HL-60 (cell line): ENCODE results near the gene VWA3B.

Source experiments
- DNase-seq, 2 experiments: peaks; one replicate each; pipeline ENCODE4 v3.0.0-alpha.2; 2010 to 2020; ENCODE audit warnings: low read depth in 1 of 2, low spot score in 1 of 2
- H3K27ac ChIP-seq: fragments of 250-450 bp; sonication (Bioruptor Pico); replicated peaks from 2 replicates; pipeline ENCODE4 v1.5.1; 2020; ENCODE audit warnings: mild to moderate bottlenecking, moderate library complexity
- H3K27me3 ChIP-seq: fragments of 250-450 bp; sonication (Bioruptor Pico); 2 replicates; pipeline ENCODE4 v1.5.1; 2021; ENCODE audit warnings: mild to moderate bottlenecking, moderate library complexity; ENCODE audit not compliant: insufficient read depth, poor library complexity, severe bottlenecking
- H3K4me3 ChIP-seq: replicated peaks from 2 replicates; pipeline ENCODE4 v1.5.1; 2011; ENCODE audit warnings: mild to moderate bottlenecking, control low read depth, low read length; ENCODE audit not compliant: insufficient read depth
- GABPA ChIP-seq: IDR thresholded peaks from 2 replicates; pipeline ENCODE4 v1.6.1; 2012; ENCODE audit warnings: low read depth
- POLR2AphosphoS5 ChIP-seq: IDR thresholded peaks from 2 replicates; pipeline ENCODE4 v1.6.1; 2012; ENCODE audit warnings: low read depth
- SPI1 ChIP-seq: IDR thresholded peaks from 2 replicates; pipeline ENCODE4 v1.6.1; 2012; ENCODE audit warnings: low read depth, mild to moderate bottlenecking, borderline replicate concordance
- TF ChIP-seq, protein P1 (sequence below): IDR thresholded peaks from 2 replicates; pipeline ENCODE4 v1.6.1; 2012; ENCODE audit warnings: low read depth; ENCODE audit not compliant: insufficient replicate concordance
- TF ChIP-seq, protein P2 (sequence below): IDR thresholded peaks from one replicate; pipeline ENCODE4 v1.5.1; 2011; ENCODE audit warnings: low read length, control low read depth, inconsistent platforms; ENCODE audit not compliant: insufficient read depth

VWA3B gene

DNA sequence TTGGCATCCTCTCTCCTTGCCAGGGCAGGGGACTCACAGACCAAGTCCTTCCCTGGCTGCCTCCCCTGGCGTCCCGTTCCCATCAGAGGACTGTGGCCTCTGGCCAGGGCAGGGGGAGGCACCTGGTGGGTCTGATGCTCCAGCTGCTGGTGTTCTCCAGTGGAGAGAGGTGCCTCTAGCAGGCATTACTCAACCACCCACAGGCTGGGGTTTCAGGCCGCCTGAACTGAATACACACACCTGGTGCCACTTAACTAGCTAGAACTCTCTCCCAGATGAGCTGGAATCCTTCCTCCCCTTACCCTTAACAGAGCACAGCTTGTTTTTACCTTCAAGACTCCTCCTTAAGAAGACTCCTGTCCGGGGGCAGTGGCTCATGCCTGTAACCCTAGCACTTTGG, 221.6 kb downstream of the VWA3B start:
- DNase-seq, result no peak
- Histone ChIP-seq H3K27me3 (peaks cover 5% of the 10 kb centered on the region), H3K4me3 (no peak overlapping the region), H3K27ac (no peak overlapping the region)
- TF ChIP-seq POLR2AphosphoS5, result no peak
- TF ChIP-seq, protein P1, sequence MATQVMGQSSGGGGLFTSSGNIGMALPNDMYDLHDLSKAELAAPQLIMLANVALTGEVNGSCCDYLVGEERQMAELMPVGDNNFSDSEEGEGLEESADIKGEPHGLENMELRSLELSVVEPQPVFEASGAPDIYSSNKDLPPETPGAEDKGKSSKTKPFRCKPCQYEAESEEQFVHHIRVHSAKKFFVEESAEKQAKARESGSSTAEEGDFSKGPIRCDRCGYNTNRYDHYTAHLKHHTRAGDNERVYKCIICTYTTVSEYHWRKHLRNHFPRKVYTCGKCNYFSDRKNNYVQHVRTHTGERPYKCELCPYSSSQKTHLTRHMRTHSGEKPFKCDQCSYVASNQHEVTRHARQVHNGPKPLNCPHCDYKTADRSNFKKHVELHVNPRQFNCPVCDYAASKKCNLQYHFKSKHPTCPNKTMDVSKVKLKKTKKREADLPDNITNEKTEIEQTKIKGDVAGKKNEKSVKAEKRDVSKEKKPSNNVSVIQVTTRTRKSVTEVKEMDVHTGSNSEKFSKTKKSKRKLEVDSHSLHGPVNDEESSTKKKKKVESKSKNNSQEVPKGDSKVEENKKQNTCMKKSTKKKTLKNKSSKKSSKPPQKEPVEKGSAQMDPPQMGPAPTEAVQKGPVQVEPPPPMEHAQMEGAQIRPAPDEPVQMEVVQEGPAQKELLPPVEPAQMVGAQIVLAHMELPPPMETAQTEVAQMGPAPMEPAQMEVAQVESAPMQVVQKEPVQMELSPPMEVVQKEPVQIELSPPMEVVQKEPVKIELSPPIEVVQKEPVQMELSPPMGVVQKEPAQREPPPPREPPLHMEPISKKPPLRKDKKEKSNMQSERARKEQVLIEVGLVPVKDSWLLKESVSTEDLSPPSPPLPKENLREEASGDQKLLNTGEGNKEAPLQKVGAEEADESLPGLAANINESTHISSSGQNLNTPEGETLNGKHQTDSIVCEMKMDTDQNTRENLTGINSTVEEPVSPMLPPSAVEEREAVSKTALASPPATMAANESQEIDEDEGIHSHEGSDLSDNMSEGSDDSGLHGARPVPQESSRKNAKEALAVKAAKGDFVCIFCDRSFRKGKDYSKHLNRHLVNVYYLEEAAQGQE, result no peak
- TF ChIP-seq SPI1, result no peak

DNA sequence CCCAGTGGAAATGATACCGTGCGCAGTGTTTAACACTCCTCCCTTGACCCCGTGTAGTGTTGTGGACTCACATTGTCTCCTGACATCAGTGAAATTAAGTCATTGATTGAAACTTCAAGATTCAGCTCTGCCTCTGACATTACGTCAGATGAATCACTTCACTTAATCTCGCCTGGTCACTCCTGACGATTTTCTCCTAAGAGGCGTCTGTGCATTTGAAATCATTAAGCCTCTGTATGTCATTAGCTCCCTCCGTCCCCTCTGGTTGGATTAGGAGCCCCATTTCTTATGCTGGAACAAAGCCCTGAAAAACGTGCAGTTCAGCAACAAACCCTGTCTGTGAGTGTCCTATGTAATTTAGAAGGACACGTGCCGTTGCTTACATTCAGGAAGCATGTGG, 222.6 kb downstream of the VWA3B start:
- Histone ChIP-seq H3K27ac (no peak overlapping the region), H3K4me3 (no peak overlapping the region), H3K27me3 (peaks cover 5% of the 10 kb centered on the region)
- TF ChIP-seq GABPA, result no peak
- TF ChIP-seq, protein P2, sequence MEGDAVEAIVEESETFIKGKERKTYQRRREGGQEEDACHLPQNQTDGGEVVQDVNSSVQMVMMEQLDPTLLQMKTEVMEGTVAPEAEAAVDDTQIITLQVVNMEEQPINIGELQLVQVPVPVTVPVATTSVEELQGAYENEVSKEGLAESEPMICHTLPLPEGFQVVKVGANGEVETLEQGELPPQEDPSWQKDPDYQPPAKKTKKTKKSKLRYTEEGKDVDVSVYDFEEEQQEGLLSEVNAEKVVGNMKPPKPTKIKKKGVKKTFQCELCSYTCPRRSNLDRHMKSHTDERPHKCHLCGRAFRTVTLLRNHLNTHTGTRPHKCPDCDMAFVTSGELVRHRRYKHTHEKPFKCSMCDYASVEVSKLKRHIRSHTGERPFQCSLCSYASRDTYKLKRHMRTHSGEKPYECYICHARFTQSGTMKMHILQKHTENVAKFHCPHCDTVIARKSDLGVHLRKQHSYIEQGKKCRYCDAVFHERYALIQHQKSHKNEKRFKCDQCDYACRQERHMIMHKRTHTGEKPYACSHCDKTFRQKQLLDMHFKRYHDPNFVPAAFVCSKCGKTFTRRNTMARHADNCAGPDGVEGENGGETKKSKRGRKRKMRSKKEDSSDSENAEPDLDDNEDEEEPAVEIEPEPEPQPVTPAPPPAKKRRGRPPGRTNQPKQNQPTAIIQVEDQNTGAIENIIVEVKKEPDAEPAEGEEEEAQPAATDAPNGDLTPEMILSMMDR, result no peak
- TF ChIP-seq, protein P1, result no peak
- TF ChIP-seq SPI1, result no peak
- no peak for TF ChIP-seq POLR2AphosphoS5
- no peak for DNase-seq

DNA sequence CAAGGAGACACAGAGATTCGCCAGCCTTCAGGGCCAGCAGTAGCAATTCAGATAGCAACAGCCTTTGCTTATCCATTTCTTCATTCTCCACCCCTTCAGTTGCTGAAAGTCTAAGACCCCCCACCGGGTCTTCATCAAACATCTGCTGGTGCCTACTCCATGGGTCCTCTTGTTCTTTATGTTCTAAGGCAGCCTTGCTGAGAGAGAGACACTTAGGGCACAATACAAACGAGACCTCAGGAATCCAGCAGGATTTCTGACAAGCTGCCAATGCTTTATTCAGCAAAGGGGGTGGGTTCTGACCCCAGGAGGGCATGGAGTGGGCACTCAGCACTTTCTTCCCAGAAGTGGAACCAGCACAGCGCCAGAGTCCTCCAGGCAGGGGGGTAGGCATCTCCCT, 223.0 kb downstream of the VWA3B start:
- DNase-seq, result no peak
- H3K27ac ChIP-seq, result no peak overlapping the region
- no peak overlapping the region for H3K4me3 ChIP-seq
- peaks cover 5% of the 10 kb centered on the region for H3K27me3 ChIP-seq
- TF ChIP-seq, protein P1, result no peak
- TF ChIP-seq GABPA (no peak), SPI1 (no peak), POLR2AphosphoS5 (no peak)
- TF ChIP-seq, protein P2, result no peak

DNA sequence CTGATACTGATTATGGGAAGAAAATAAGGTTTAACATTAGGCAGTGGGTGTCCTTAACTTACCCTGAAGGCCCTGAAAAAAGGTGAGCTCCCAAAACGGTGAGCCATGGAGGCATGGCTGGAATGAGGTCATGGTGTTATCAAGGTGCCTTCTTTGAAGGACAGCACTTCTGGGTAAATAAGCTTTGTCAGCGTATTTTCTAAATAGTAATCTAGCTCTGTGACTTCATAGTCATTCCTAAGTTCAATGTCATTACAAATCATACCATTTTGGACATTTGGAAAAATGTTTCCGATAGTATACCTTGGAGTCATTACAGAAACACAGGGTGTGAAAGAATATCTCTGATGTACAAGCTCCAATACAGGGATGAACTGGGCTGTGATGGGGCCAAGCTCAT, 224.1 kb downstream of the VWA3B start:
- H3K27ac ChIP-seq, result no peak overlapping the region
- H3K27me3 ChIP-seq, result peaks cover 5% of the 10 kb centered on the region
- DNase-seq, result no peak
- TF ChIP-seq POLR2AphosphoS5, result no peak
- no peak for TF ChIP-seq SPI1
- TF ChIP-seq, protein P2, result no peak
- H3K4me3 ChIP-seq, result no peak overlapping the region
